ENCODE data around the gene ZNF28.
"Not testable (repeated sequence)": the region's sequence is repeated elsewhere in the genome, so short reads cannot be mapped to it uniquely, and the experiment has no call there.

DNA sequence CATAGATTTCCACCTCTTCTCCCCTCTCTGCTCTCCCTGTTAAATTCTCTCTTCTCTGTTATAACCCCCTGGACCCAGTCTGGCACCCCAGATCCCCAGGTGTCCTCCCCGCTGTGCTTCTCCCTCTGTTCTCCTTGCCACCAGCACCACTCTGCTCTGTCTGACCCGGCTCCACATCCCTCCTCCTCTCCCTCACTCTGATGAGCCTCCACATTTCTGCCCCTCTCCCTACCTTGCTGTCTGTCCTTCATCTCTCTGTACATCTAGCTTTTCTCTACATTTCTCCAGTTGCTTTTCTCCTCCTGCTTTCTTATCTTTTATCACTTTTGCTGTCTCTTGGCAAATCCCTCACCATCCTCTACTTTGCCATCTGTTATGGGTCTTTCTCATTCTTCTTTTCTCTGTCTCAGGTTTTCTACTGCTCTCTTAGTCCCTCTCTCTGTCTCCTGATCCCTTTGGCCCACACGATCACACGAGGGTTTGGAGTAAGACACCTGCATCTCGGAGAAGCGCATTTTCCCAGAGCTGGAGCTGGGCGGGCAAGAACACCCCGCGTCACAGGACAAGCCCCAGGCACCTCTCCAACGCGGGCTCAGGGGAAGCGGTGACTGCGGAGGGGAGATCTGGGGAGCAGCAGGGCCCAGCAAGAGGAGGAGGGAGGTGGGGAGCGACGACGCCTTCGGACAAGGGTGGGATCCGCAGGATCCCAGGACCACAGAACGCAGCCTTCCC, 795 bp downstream of the ZNF28 start:
- TF ChIP-seq CTCF (optimal IDR thresholded peaks at IDR 0.05 in 1 of 3, IDR thresholded peaks at IDR 0.05 in 1 of 3, conservative IDR thresholded peaks at IDR 0.05 in 1 of 3; ENCODE audit: extremely low read depth in 1 of 3, insufficient read depth in 2 of 3, low read length in 3 of 3); EZH2 (IDR thresholded peaks at IDR 0.05; ENCODE audit: low read length): not testable (repeated sequence)

Measured in keratinocyte (primary cell).